Body of pancreas (tissue), 4 donors: ENCODE results near the gene CCDC126.

Source experiments
- CTCF ChIP-seq, 7 experiments: fragments of 450-650 bp in 4 of 7; fragments of 200-600 bp in 3 of 7; sonication (generic) in 3 of 7; IDR thresholded peaks; one replicate each; pipeline ENCODE4 v1.5.1; 2016 to 2019; ENCODE audit warnings: antibody characterized with exemption in 7 of 7
- POLR2A ChIP-seq, 3 donors: fragments of 450-650 bp; IDR thresholded peaks; one replicate each; pipeline ENCODE4 v1.6.1; 2016; ENCODE audit warnings: antibody characterized with exemption in 3 of 3, mild to moderate bottlenecking in 2 of 3

GRCh38 chr7:23607866-23608265 lies 10.7 kb downstream of the CCDC126 start:
- TF ChIP-seq CTCF (IDR thresholded peaks at IDR 0.05) (no peak), POLR2A (IDR thresholded peaks at IDR 0.05) (no peak)
